Calu3 (cell line): ENCODE results near the gene LIPC. TPM values are rescaled to one million over a fixed set of nuclear protein-coding genes. Genes with fewer than 3 reads are reported as not detected.

Source experiments
- BruUV-seq: library from RNA; stranded (reverse); fragments of 400-500 nt; replicated peaks from 2 replicates; lab custom pipeline; 2021; lab: Mats Ljungman, UMichigan
- CTCF ChIA-PET: fragments of 300-600 bp; sonication (Branson Sonifier 250); formaldehyde crosslinking; loops from one replicate; lab custom pipeline; 2022; ENCODE audit warnings: antibody characterized with exemption; lab: Charles Lee
- DNase-seq: peaks from one replicate; pipeline ENCODE4 v3.0.0; 2022
- H3K27ac Mint-ChIP-seq: one replicate; pipeline ENCODE4 v1.8.0; 2022; ENCODE audit warnings: mixed read lengths; ENCODE audit not compliant: unreplicated experiment
- H3K27me3 Mint-ChIP-seq: one replicate; pipeline ENCODE4 v1.8.0; 2022; ENCODE audit warnings: mixed read lengths; ENCODE audit not compliant: unreplicated experiment
- H3K36me3 Mint-ChIP-seq: one replicate; pipeline ENCODE4 v1.8.0; 2022; ENCODE audit warnings: mild to moderate bottlenecking, moderate library complexity, mixed read lengths; ENCODE audit not compliant: insufficient read depth, unreplicated experiment
- H3K4me1 Mint-ChIP-seq: one replicate; pipeline ENCODE4 v1.8.0; 2022; ENCODE audit warnings: mild to moderate bottlenecking, low read depth, mixed read lengths; ENCODE audit not compliant: unreplicated experiment
- H3K4me3 Mint-ChIP-seq: one replicate; pipeline ENCODE4 v1.8.0; 2022; ENCODE audit warnings: mild to moderate bottlenecking, low read depth, moderate library complexity, mixed read lengths; ENCODE audit not compliant: unreplicated experiment
- H3K9me3 Mint-ChIP-seq: one replicate; pipeline ENCODE4 v1.8.0; 2022; ENCODE audit warnings: low read depth, mixed read lengths; ENCODE audit not compliant: unreplicated experiment
- CTCF ChIP-seq: fragments of 200-600 bp; IDR thresholded peaks from one replicate; pipeline ENCODE4 v1.8.0; 2022; ENCODE audit warnings: antibody characterized with exemption; ENCODE audit not compliant: unreplicated experiment
- intact Hi-C: fragments of 100-400 bp; cut with micrococcal nuclease; formaldehyde crosslinking; loops from one replicate; pipeline ENCODE4 v1.10.0; 2022; ENCODE audit not compliant: unreplicated experiment
- total RNA-seq: library from RNA; stranded (reverse); gene quantifications from 2 replicates; pipeline ENCODE4 v1.2.3, GENCODE V29; 2022

Gene LIPC
- total RNA-seq, 1 experiment from 2014 or later = not detected

DNA sequence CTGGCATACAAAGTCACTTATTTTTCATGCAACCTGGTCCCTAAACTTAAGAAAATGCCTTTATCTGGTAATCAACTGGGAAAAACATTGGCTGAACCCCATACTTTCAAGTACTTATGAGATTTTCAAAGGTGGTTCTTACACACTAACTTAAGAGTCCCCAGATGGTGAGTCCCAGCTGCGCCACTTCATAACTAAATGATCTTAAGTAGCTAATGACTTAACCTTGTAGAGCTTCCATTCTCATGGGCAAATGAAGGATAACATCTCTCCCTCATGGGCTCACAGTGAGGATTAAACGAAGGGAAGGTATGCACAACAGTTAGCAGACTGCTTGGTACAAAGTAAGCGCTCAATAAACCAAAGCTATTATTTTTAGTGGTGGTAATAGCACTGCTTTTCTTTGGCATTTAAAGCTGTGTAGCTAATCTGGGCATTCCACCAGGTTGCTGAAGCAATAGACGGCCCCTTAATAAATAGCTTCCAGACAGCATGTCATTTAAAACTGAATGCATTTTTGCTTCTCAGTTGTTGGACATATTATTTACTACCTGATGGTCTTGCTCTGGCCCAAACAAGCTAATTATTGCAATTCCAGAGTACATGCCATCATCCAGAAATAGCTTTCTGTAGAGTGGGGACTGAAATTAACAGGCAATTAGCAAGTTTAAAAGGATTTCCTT, 55.4 kb downstream of the LIPC start:
- H3K9me3 Mint-ChIP-seq = no peaks in the 10 kb centered on the region
- CTCF ChIA-PET = interaction anchor here (0.6 to 0.8 kb wide), 3 partner anchors 13 to 314 kb away, joined by 3 to 6 read pairs (median 3); no protein-coding TSS in a partner anchor
- BruUV-seq = no TSS peak
- no peak for DNase-seq
- no peaks in the 10 kb centered on the region for H3K36me3 Mint-ChIP-seq
- intact Hi-C loops = no loop called here
- no peak overlapping the region for H3K27ac Mint-ChIP-seq
- H3K4me1 Mint-ChIP-seq = peaks cover 8% of the 10 kb centered on the region
- no peaks in the 10 kb centered on the region for H3K27me3 Mint-ChIP-seq
- no peak for TF ChIP-seq CTCF
- H3K4me3 Mint-ChIP-seq = no peak overlapping the region

DNA sequence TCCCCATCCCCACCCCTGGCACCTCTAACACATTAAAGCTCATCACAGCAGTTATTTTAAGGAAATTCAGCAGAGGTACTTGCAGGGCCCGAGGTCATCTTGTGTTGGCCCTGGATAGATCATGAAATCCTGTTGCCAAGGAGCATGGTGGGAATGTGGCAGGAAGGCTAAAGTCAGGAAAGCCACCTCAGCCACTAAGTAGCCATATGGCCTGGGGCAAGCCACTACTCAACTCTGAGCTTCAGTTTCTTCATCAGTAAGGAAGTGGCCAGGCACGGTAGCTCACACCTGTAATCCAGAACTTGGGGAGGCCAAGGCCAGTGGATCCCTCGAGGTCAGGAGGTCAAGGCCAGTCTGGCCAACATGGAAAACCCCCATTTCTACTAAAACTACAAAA, 55.9 kb downstream of the LIPC start:
- no peak for TF ChIP-seq CTCF
- no peaks in the 10 kb centered on the region for H3K36me3 Mint-ChIP-seq
- no peaks in the 10 kb centered on the region for H3K27me3 Mint-ChIP-seq
- BruUV-seq = no TSS peak
- DNase-seq = no peak
- H3K4me3 Mint-ChIP-seq = no peak overlapping the region
- peaks cover 8% of the 10 kb centered on the region for H3K4me1 Mint-ChIP-seq
- H3K27ac Mint-ChIP-seq = no peak overlapping the region
- intact Hi-C loops = no loop called here
- no peaks in the 10 kb centered on the region for H3K9me3 Mint-ChIP-seq
- CTCF ChIA-PET = interaction anchor here (0.6 to 0.8 kb wide), 3 partner anchors 13 to 313 kb away, joined by 3 to 6 read pairs (median 3); no protein-coding TSS in a partner anchor

- Mint-ChIP-seq H3K27ac (no peak overlapping the region), H3K27me3 (no peaks in the 10 kb centered on the region), H3K9me3 (no peaks in the 10 kb centered on the region), H3K4me1 (peaks cover 8% of the 10 kb centered on the region), H3K36me3 (no peaks in the 10 kb centered on the region), H3K4me3 (no peak overlapping the region)
- no peak for DNase-seq
- intact Hi-C loops = no loop called here
- no TSS peak for BruUV-seq
- CTCF ChIA-PET = interaction anchor here (0.6 to 0.7 kb wide), 3 partner anchors 17 to 190 kb away, joined by 3 to 4 read pairs (median 4); no protein-coding TSS in a partner anchor
- TF ChIP-seq CTCF = no peak
These were observed 57.7 kb downstream of the LIPC start for GRCh38 chr15:58489289-58490085.

DNA sequence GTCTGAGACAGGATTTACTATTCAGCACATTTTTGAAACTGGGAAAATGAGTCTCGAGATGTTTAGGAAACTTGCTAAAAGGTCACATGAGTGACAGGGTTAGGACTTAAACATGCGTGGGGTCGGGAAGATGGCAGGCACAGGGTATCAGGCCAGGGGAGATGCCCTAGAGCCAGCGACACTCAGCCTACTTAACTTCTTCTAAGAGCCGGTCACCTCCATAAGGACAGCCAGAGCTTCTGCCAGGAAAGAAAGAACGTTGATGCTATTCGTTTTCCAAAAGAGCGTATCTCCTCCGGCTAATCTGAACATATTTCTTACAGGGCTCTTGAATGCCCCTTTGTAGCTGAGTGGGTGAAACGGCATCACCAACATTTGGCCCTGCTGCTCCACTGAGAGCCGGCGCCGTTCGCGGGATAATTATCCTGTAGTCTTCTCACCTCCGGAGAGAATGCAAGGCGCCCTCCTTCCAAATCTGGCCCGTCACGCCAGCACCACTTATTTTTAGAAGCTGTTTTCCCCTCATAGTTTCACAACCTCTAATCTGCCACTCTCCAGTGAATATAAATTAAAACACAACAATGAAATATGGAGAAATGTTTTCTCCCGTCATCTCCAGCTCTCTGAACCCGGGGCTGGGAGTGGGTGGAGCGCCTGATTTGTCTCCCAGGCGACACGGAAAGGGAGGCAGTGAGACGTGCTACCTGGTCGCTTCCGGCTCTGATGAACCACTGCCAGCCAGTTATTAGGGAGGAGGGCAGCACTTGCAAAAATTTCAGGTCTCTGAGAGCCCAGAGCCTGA, 58.5 kb downstream of the LIPC start:
- no peak for DNase-seq
- intact Hi-C loops = no loop called here
- Mint-ChIP-seq H3K27me3 (no peaks in the 10 kb centered on the region), H3K9me3 (no peaks in the 10 kb centered on the region), H3K4me3 (no peak overlapping the region), H3K4me1 (peaks cover 8% of the 10 kb centered on the region), H3K27ac (no peak overlapping the region), H3K36me3 (no peaks in the 10 kb centered on the region)
- TF ChIP-seq CTCF = no peak
- no TSS peak for BruUV-seq
- CTCF ChIA-PET = interaction anchor here (1.2 kb wide), 1 partner anchor 25 kb away, joined by 4 read pairs; no protein-coding TSS in a partner anchor
